Left lung (tissue), 10 donors: Measurements from ENCODE around the gene SCUBE2. TPM values are rescaled to one million over a fixed set of nuclear protein-coding genes. Genes with fewer than 3 reads are reported as not detected.
A peak's percentile ranks its signal among the peaks of the same experiment; 100 is the strongest.

Experiments
- ATAC-seq: fragments of 200-7000 bp; cut with Tn5 transposase; one replicate; pipeline ENCODE4 v1.9.1; 2020; ENCODE audit warnings: moderate library complexity
- DNase-seq, 4 donors: peaks; one replicate each; pipeline ENCODE4 v3.0.0-alpha.2; 2013 to 2020
- H3K27ac ChIP-seq, 2 donors: fragments of 200-600 bp; sonication (generic) in 1 of 2; one replicate each; pipeline versions ENCODE4 v1.5.0 to v1.8.0; 2020 to 2021
- H3K27me3 ChIP-seq, 2 donors: fragments of 200-600 bp; sonication (generic) in 1 of 2; one replicate each; pipeline versions ENCODE4 v1.5.0 to v1.8.0; 2020 to 2021
- H3K36me3 ChIP-seq, 2 donors: fragments of 200-600 bp; sonication (generic) in 1 of 2; one replicate each; pipeline versions ENCODE4 v1.5.0 to v1.8.0; 2020 to 2021
- H3K4me1 ChIP-seq, 2 donors: fragments of 200-600 bp; one replicate each; pipeline ENCODE4 v1.8.0; 2021
- H3K4me3 ChIP-seq, 2 donors: fragments of 200-600 bp; sonication (generic) in 1 of 2; one replicate each; pipeline versions ENCODE4 v1.5.0 to v1.8.0; 2020 to 2021; ENCODE audit warnings: mild to moderate bottlenecking in 1 of 2
- H3K9me3 ChIP-seq, 2 donors: fragments of 200-600 bp; sonication (generic) in 1 of 2; one replicate each; pipeline versions ENCODE4 v1.5.0 to v1.8.0; 2020 to 2021
- intact Hi-C, 2 donors: fragments of 100-400 bp; cut with DNase I; formaldehyde crosslinking; loops; one replicate each; pipeline versions ENCODE4 v1.11.2 to v1.14.2; 2022
- polyA plus RNA-seq, 6 donors: library from polyadenylated mRNA; unstranded; fragments of 120-200 nt; gene quantifications; one replicate each; pipeline ENCODE4 v1.2.1, GENCODE V29; 2013; ENCODE audit not compliant: insufficient read length in 6 of 6
- total RNA-seq, 2 donors: library from RNA; stranded (reverse); fragmentation: NEBNext Ultra II Directional; extraction: Animal tissue kit (Norgen Biotek cat#: 25700); gene quantifications; one replicate each; pipeline ENCODE4 v1.2.1, GENCODE V29; 2021
- TF ChIP-seq, protein P1 (sequence below), 2 donors: fragments of 200-600 bp; sonication (generic) in 1 of 2; IDR thresholded peaks; one replicate each; pipeline versions ENCODE4 v1.5.0 to v1.8.0; 2021; ENCODE audit warnings: antibody characterized with exemption in 2 of 2
- donor health status: DM: no; HTN: yes; CAD: no.
- donor health status: DM: no; HTN: no; CAD: no.

Gene SCUBE2
- total and polyA plus RNA-seq, 8 donors, result 2.7 to 55.9 (median 36.0) TPM

DNA sequence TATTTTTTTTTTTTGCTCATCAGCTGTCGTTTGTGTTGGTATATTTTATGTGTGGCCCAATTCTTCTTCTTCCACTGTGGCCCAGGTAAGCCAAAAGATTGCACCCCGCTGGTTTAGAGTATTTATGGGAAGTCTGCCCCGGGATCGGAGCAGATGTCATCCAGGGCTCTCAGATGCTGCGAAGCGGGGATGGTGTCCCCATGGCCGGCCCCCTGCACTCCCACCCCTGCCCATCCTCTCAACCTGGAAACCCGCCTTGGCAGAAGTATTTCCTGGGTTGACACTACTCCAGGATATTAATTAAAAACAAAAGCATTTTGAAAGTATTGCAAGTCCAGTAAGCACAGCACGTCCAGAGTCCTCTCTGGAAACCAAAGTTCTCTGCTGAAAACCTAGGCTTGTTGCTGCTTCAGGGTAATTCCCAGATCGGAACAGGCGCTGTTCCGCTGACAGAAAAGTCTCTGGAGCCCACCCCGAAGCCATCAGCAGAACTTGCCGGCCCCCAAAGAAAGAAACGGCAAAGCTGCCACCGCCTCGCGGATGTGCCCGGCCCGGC is 833 bp downstream of the SCUBE2 start:
- intact Hi-C loops, result no loop called here
- H3K4me3 ChIP-seq, result peak overlapping the region; percentile 37
- H3K9me3 ChIP-seq, result no peaks in the 10 kb centered on the region
- TF ChIP-seq, protein P1, sequence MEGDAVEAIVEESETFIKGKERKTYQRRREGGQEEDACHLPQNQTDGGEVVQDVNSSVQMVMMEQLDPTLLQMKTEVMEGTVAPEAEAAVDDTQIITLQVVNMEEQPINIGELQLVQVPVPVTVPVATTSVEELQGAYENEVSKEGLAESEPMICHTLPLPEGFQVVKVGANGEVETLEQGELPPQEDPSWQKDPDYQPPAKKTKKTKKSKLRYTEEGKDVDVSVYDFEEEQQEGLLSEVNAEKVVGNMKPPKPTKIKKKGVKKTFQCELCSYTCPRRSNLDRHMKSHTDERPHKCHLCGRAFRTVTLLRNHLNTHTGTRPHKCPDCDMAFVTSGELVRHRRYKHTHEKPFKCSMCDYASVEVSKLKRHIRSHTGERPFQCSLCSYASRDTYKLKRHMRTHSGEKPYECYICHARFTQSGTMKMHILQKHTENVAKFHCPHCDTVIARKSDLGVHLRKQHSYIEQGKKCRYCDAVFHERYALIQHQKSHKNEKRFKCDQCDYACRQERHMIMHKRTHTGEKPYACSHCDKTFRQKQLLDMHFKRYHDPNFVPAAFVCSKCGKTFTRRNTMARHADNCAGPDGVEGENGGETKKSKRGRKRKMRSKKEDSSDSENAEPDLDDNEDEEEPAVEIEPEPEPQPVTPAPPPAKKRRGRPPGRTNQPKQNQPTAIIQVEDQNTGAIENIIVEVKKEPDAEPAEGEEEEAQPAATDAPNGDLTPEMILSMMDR (IDR thresholded peaks at IDR 0.05), result no peak
- H3K27ac ChIP-seq, result no peak overlapping the region
- DNase-seq, result no peak
- H3K27me3 ChIP-seq, result peaks cover 0 to 54% of the 10 kb centered on the region in 2 donors
- H3K36me3 ChIP-seq, result no peaks in the 10 kb centered on the region
- peaks cover 3 to 13% of the 10 kb centered on the region in 2 donors for H3K4me1 ChIP-seq
- ATAC-seq, result no peak

DNA sequence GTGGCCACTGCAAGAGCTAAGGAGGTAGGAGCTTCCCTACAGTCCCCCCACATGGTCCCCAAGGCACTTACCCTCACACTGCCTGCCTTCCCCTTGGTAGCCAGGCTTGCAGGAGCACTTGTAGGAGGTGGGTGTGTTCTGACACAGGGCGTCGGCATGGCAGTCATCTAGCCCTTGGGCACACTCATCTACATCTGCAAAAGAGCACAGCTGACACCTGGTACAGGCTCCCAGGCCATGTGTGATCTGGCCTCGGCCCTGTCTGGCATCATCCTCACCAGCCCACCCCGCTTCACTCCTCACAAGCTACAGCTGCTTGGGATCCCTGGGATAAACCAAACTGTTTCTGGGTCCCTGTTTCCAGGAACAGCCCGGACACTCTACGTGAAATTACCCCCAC is 1.8 kb downstream of the SCUBE2 start:
- Histone ChIP-seq H3K27ac (no peak overlapping the region), H3K36me3 (no peaks in the 10 kb centered on the region), H3K4me1 (peaks cover 3 to 13% of the 10 kb centered on the region in 2 donors), H3K9me3 (no peaks in the 10 kb centered on the region), H3K27me3 (peaks cover 0 to 54% of the 10 kb centered on the region in 2 donors), H3K4me3 (no peak overlapping the region)
- ATAC-seq, result no peak
- TF ChIP-seq, protein P1 (IDR thresholded peaks at IDR 0.05), result no peak
- DNase-seq, result no peak
- intact Hi-C loops, result no loop called here

DNA sequence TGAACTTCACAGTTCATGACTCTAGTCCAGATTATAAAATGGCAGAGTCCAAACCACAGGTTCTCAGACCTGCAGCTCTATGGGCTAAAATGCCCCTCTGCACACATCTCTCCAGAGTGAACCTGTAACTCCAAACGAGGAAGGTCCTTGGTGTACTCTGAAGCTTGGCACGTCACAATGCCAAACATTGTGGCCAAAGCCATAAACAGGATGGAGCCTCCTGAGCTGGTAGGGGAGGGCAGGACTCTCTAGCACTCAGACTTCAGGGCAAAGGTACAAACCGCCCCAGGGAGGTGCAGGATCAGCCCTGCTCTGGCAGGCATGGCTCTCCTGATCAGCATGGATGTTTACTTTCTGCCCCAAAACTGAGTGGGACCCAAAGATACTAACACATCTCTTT is 2.3 kb downstream of the SCUBE2 start:
- H3K27ac ChIP-seq, result no peak overlapping the region
- intact Hi-C loops, result no loop called here
- TF ChIP-seq, protein P1 (IDR thresholded peaks at IDR 0.05), result no peak
- ATAC-seq (no peak), DNase-seq (no peak)
- no peaks in the 10 kb centered on the region for H3K9me3 ChIP-seq
- H3K36me3 ChIP-seq, result no peaks in the 10 kb centered on the region
- peaks cover 0 to 54% of the 10 kb centered on the region in 2 donors for H3K27me3 ChIP-seq
- H3K4me3 ChIP-seq, result no peak overlapping the region
- peaks cover 3 to 13% of the 10 kb centered on the region in 2 donors for H3K4me1 ChIP-seq

DNA sequence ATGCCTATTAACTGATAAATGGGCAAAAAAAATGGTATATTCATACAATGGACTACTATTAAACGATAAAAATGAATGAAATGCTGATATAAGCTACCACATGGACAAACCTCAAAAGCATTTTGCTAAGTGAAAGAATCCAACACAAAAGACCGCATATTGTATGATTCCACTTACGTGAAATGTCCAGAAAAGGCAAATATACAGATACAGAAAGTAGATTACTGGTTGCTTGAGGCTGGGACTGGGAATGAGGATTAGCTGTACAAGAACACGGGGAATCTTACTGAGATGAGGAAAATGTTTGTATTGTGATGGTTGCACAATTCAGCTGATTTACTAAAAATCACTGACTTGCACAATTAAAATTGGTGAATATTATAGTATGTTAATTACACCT is 8.8 kb downstream of the SCUBE2 start:
- DNase-seq (no peak), ATAC-seq (no peak)
- intact Hi-C loops, result no loop called here
- TF ChIP-seq, protein P1 (IDR thresholded peaks at IDR 0.05), result no peak
- Histone ChIP-seq H3K4me3 (no peak overlapping the region), H3K27ac (no peak overlapping the region), H3K27me3 (no peaks in the 10 kb centered on the region), H3K9me3 (no peaks in the 10 kb centered on the region), H3K36me3 (no peaks in the 10 kb centered on the region), H3K4me1 (no peaks in the 10 kb centered on the region)

DNA sequence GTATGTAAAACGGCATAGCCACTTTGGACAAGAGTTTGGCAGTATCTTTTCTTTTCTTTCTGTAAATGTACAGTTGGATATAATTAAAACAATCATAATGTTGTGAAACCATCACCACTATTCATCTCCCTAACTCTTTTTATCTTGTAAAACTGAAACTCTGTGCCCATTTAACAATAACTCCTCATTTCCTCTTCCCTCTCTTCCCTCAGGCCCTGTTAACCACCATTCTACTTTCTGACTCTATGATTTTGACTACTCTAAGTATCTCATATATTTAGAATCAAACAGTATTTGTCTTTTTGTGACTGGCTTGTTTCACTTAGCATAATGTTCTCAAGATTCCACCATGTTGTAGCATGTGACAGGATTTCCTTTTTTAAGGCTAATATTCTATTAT is 10.2 kb downstream of the SCUBE2 start:
- ATAC-seq, result no peak
- Histone ChIP-seq H3K36me3 (no peaks in the 10 kb centered on the region), H3K27ac (no peak overlapping the region), H3K4me1 (no peaks in the 10 kb centered on the region), H3K4me3 (no peak overlapping the region), H3K27me3 (no peaks in the 10 kb centered on the region), H3K9me3 (no peaks in the 10 kb centered on the region)
- TF ChIP-seq, protein P1 (IDR thresholded peaks at IDR 0.05), result no peak
- intact Hi-C loops, result no loop called here
- no peak for DNase-seq
